OCI-LY7 (cell line): Measurements from ENCODE around the gene CSNK1D. TPM values are rescaled to one million over a fixed set of nuclear protein-coding genes. Genes with fewer than 3 reads are reported as not detected.

Source experiments
- BruUV-seq: library from RNA; stranded (reverse); fragments of 400-500 nt; replicated peaks from 2 replicates; lab custom pipeline; 2021; lab: Mats Ljungman, UMichigan
- CTCF ChIA-PET: fragments of 300-600 bp; sonication (Branson Sonifier 250); formaldehyde crosslinking; loops from one replicate; lab custom pipeline; 2022; ENCODE audit warnings: antibody characterized with exemption; ENCODE audit not compliant: unreplicated experiment; lab: Charles Lee
- POLR2A ChIA-PET: fragments of 300-600 bp; sonication (Branson Sonifier 250); formaldehyde crosslinking; loops from one replicate; lab custom pipeline; 2022; ENCODE audit warnings: antibody characterized with exemption; lab: Charles Lee
- DNase-seq: peaks from one replicate; pipeline ENCODE4 v3.0.0-alpha.2; 2015; ENCODE audit warnings: low spot score
- H2AFZ ChIP-seq: fragments of 200-600 bp; sonication (generic), shearing (Covaris generic); 2 replicates; pipeline ENCODE4 v1.6.1; 2014; ENCODE audit warnings: mild to moderate bottlenecking, antibody characterized with exemption, low read length, moderate library complexity
- H3K27ac ChIP-seq: fragments of 200-600 bp; sonication (generic); 2 replicates; pipeline ENCODE4 v1.5.1; 2014; ENCODE audit warnings: mixed run types, low read depth, mild to moderate bottlenecking, moderate library complexity, low read length, inconsistent platforms; ENCODE audit not compliant: poor library complexity, severe bottlenecking
- H3K36me3 ChIP-seq: fragments of 200-600 bp; sonication (generic); 2 replicates; pipeline ENCODE4 v1.6.1; 2014; ENCODE audit warnings: mild to moderate bottlenecking, antibody characterized with exemption, low read length, moderate library complexity, mixed read lengths; ENCODE audit not compliant: insufficient read depth
- H3K4me1 ChIP-seq: fragments of 200-600 bp; sonication (generic); 2 replicates; pipeline ENCODE4 v1.5.1; 2014; ENCODE audit warnings: mild to moderate bottlenecking, low read length; ENCODE audit not compliant: insufficient read depth, poor library complexity, severe bottlenecking
- H3K4me2 ChIP-seq: fragments of 200-600 bp; sonication (generic); 2 replicates; pipeline ENCODE4 v1.6.1; 2014; ENCODE audit warnings: mild to moderate bottlenecking, low read length
- H3K4me3 ChIP-seq: fragments of 200-600 bp; sonication (generic); 2 replicates; pipeline ENCODE4 v1.5.1; 2014; ENCODE audit warnings: mild to moderate bottlenecking, low read depth, low read length; ENCODE audit not compliant: poor library complexity, severe bottlenecking
- H3K79me2 ChIP-seq: fragments of 200-600 bp; sonication (generic); 2 replicates; pipeline ENCODE4 v1.6.1; 2016; ENCODE audit warnings: low read depth, mild to moderate bottlenecking, low read length, moderate library complexity, mixed read lengths; ENCODE audit not compliant: insufficient read depth
- H3K9me2 ChIP-seq: fragments of 200-600 bp; sonication (generic); 2 replicates; pipeline ENCODE4 v1.6.1; 2016; ENCODE audit warnings: mild to moderate bottlenecking, low read length, mixed read lengths; ENCODE audit not compliant: insufficient read depth
- H3K9me3 ChIP-seq: fragments of 200-600 bp; sonication (generic); 2 replicates; pipeline ENCODE4 v1.6.1; 2014; ENCODE audit warnings: mild to moderate bottlenecking, mixed run types, low read length, mixed read lengths
- H4K20me1 ChIP-seq: fragments of 200-600 bp; sonication (generic); 2 replicates; pipeline ENCODE4 v1.6.1; 2014; ENCODE audit warnings: mild to moderate bottlenecking, antibody characterized with exemption, low read length, moderate library complexity, mixed read lengths; ENCODE audit not compliant: insufficient read depth
- CTCF ChIP-seq: fragments of 200-600 bp; sonication (generic); conservative IDR thresholded peaks from 2 replicates; pipeline ENCODE4 v1.5.1; 2014; ENCODE audit warnings: mild to moderate bottlenecking, antibody characterized with exemption, low read length, moderate library complexity, mixed read lengths
- EZH2phosphoT487 ChIP-seq: fragments of 200-600 bp; sonication (generic); IDR thresholded peaks from 2 replicates; pipeline ENCODE4 v1.6.1; 2018; ENCODE audit warnings: low read depth, borderline replicate concordance, mild to moderate bottlenecking, mixed run types, antibody characterized with exemption, low read length, moderate library complexity, mixed read lengths
- intact Hi-C: fragments of 100-400 bp; cut with micrococcal nuclease; formaldehyde crosslinking; loops from one replicate; pipeline ENCODE4 v1.10.0; 2022; ENCODE audit not compliant: unreplicated experiment
- total RNA-seq, 2 experiments: library from RNA; depleted of rRNA in 1 of 2; stranded (reverse); fragments of >200 nt in 1 of 2; shearing (Covaris generic) in 1 of 2; gene quantifications; 2 replicates each; pipeline ENCODE4 v1.2.3, GENCODE V29; 2014 to 2022

Gene CSNK1D
- total RNA-seq, 2 experiments from 2014 or later: 53.0 to 181 TPM

GRCh38 chr17:82258555-82258954, 14.9 kb downstream of the CSNK1D start:
- H3K9me3 ChIP-seq: peaks cover 11% of the 10 kb centered on the region
- CTCF ChIA-PET: no interaction called here
- no peaks in the 10 kb centered on the region for H4K20me1 ChIP-seq
- intact Hi-C loops: no loop called here
- no peak overlapping the region for H3K27ac ChIP-seq
- no peak overlapping the region for H3K4me3 ChIP-seq
- H3K4me2 ChIP-seq: no peak overlapping the region
- H3K36me3 ChIP-seq: peaks cover 90% of the 10 kb centered on the region
- POLR2A ChIA-PET: no interaction called here
- peaks cover 10% of the 10 kb centered on the region; the same call in 1 of the 2 replicates for H3K79me2 ChIP-seq
- H2AFZ ChIP-seq: no peak overlapping the region
- no peaks in the 10 kb centered on the region for H3K9me2 ChIP-seq
- no peak for DNase-seq
- BruUV-seq: no TSS peak
- TF ChIP-seq EZH2phosphoT487 (no peak), CTCF (no peak)
- no peaks in the 10 kb centered on the region for H3K4me1 ChIP-seq

GRCh38 chr17:82257473-82257872, 16.0 kb downstream of the CSNK1D start:
- H4K20me1 ChIP-seq: no peaks in the 10 kb centered on the region
- no TSS peak for BruUV-seq
- intact Hi-C loops: no loop called here
- POLR2A ChIA-PET: interaction anchor here (0.6 kb wide), 1 partner anchor 986 kb away, joined by 5 read pairs; no protein-coding TSS in a partner anchor
- no peak for TF ChIP-seq EZH2phosphoT487
- peak; percentile 65 for TF ChIP-seq CTCF
- H2AFZ ChIP-seq: no peak overlapping the region
- no peaks in the 10 kb centered on the region for H3K9me2 ChIP-seq
- H3K27ac ChIP-seq: no peak overlapping the region
- H3K4me3 ChIP-seq: no peak overlapping the region
- DNase-seq: peak; percentile 74
- no peak overlapping the region for H3K4me2 ChIP-seq
- CTCF ChIA-PET: no interaction called here
- H3K36me3 ChIP-seq: peaks cover 90% of the 10 kb centered on the region
- H3K79me2 ChIP-seq: peaks cover 10% of the 10 kb centered on the region; the same call in 1 of the 2 replicates
- H3K9me3 ChIP-seq: peaks cover 11% of the 10 kb centered on the region
- H3K4me1 ChIP-seq: no peaks in the 10 kb centered on the region

- H3K4me1 ChIP-seq: no peaks in the 10 kb centered on the region
- H3K36me3 ChIP-seq: peaks cover 90% of the 10 kb centered on the region
- peaks cover 10% of the 10 kb centered on the region; the same call in 1 of the 2 replicates for H3K79me2 ChIP-seq
- BruUV-seq: no TSS peak
- intact Hi-C loops: no loop called here
- peaks cover 7% of the 10 kb centered on the region for H3K9me3 ChIP-seq
- no peak overlapping the region for H2AFZ ChIP-seq
- H3K4me2 ChIP-seq: no peak overlapping the region
- H4K20me1 ChIP-seq: no peaks in the 10 kb centered on the region
- CTCF ChIA-PET: no interaction called here
- H3K9me2 ChIP-seq: no peaks in the 10 kb centered on the region
- DNase-seq: no peak
- TF ChIP-seq CTCF (no peak), EZH2phosphoT487 (no peak)
- H3K4me3 ChIP-seq: no peak overlapping the region
- no peak overlapping the region for H3K27ac ChIP-seq
- POLR2A ChIA-PET: interaction anchor here (0.7 kb wide), 1 partner anchor 29 kb away, joined by 5 read pairs; no protein-coding TSS in a partner anchor
Measured at GRCh38 chr17:82256242-82256885, 17.1 kb downstream of the CSNK1D start.
